Panc1 (cell line): ENCODE data around the gene FMNL3. TPM values are rescaled to one million over a fixed set of nuclear protein-coding genes. Genes with fewer than 3 reads are reported as not detected.

Experiments
- ATAC-seq: fragments of 200-7000 bp; cut with Tn5 transposase; 2 replicates; pipeline ENCODE4 v1.9.1; 2020; ENCODE audit warnings: mild to moderate bottlenecking, moderate library complexity
- BruUV-seq: library from RNA; stranded (reverse); fragments of 400-500 nt; replicated peaks from 2 replicates; lab custom pipeline; 2021; lab: Mats Ljungman, UMichigan
- CTCF ChIA-PET: fragments of 300-600 bp; sonication (Branson Sonifier 250); formaldehyde crosslinking; loops from one replicate; lab custom pipeline; 2022; ENCODE audit warnings: antibody characterized with exemption; lab: Charles Lee
- POLR2A ChIA-PET: fragments of 300-600 bp; sonication (Branson Sonifier 250); formaldehyde crosslinking; loops from one replicate; lab custom pipeline; 2022; ENCODE audit warnings: antibody characterized with exemption; lab: Charles Lee
- DNase-seq: peaks from one replicate; pipeline ENCODE4 v3.0.0-alpha.2; 2010; ENCODE audit warnings: low read depth, low spot score
- H3K27ac ChIP-seq: 2 replicates; pipeline ENCODE4 v1.5.1; 2011; ENCODE audit warnings: mild to moderate bottlenecking, low read length, inconsistent platforms
- H3K27me3 ChIP-seq: fragments of 200-500 bp; sonication (Bioruptor generic); 2 replicates; pipeline ENCODE4 v1.6.0; 2014; ENCODE audit warnings: low read length, inconsistent platforms; ENCODE audit not compliant: control insufficient read depth, insufficient read depth
- H3K36me3 ChIP-seq: fragments of 200-500 bp; sonication (Bioruptor generic); 2 replicates; pipeline ENCODE4 v1.5.1; 2014; ENCODE audit warnings: inconsistent platforms, mild to moderate bottlenecking, low read length, moderate library complexity; ENCODE audit not compliant: control insufficient read depth, insufficient read depth
- H3K4me1 ChIP-seq: 2 replicates; pipeline ENCODE4 v1.5.1; 2011; ENCODE audit warnings: inconsistent platforms, mild to moderate bottlenecking, low read length, moderate library complexity; ENCODE audit not compliant: control insufficient read depth, insufficient read depth
- H3K4me3 ChIP-seq, 2 experiments: 2 replicates each; pipeline ENCODE4 v1.5.1; 2011 to 2012; ENCODE audit warnings: low read depth in 2 of 2, low read length in 2 of 2, mild to moderate bottlenecking in 2 of 2, inconsistent platforms in 1 of 2, moderate library complexity in 1 of 2
- H3K9me3 ChIP-seq: fragments of 200-500 bp; sonication (Bioruptor generic); 2 replicates; pipeline ENCODE4 v1.5.1; 2014; ENCODE audit warnings: low read depth, mild to moderate bottlenecking, inconsistent platforms, low read length, moderate library complexity; ENCODE audit not compliant: control insufficient read depth, insufficient read depth
- POLR2AphosphoS5 ChIP-seq: IDR thresholded peaks from 2 replicates; pipeline ENCODE4 v1.6.1; 2012; ENCODE audit warnings: mild to moderate bottlenecking, low read depth, low read length, moderate library complexity
- SIN3A ChIP-seq: IDR thresholded peaks from 2 replicates; pipeline ENCODE4 v1.6.1; 2012; ENCODE audit warnings: low read depth, mild to moderate bottlenecking, low read length, moderate library complexity, borderline replicate concordance; ENCODE audit not compliant: insufficient read depth
- TCF7L2 ChIP-seq: IDR thresholded peaks from 2 replicates; pipeline ENCODE4 v1.6.1; 2011; ENCODE audit warnings: mild to moderate bottlenecking, low read depth, low read length, inconsistent platforms
- in situ Hi-C: cut with HindIII; loops from 2 replicates; pipeline ENCODE4 v1.10.0; 2016; ENCODE audit warnings: low sequenced_read_pairs, low pct_unique_long_range_greater_than_20kb
- intact Hi-C: fragments of 100-400 bp; cut with micrococcal nuclease; formaldehyde crosslinking; loops from one replicate; pipeline ENCODE4 v1.10.0; 2022; ENCODE audit not compliant: unreplicated experiment
- total RNA-seq: library from RNA; stranded (reverse); gene quantifications from one replicate; pipeline ENCODE4 v1.2.1, GENCODE V29; 2021; ENCODE audit not compliant: unreplicated experiment
- TF ChIP-seq, protein P1 (sequence below), 2 experiments: IDR thresholded peaks; 2 replicates each; pipeline ENCODE4 v1.6.1; 2011 to 2012; ENCODE audit warnings: low read depth in 2 of 2, control low read depth in 1 of 2, low read length in 1 of 2, mild to moderate bottlenecking in 1 of 2, moderate library complexity in 1 of 2; ENCODE audit not compliant: insufficient read depth in 1 of 2
- TF ChIP-seq, protein P2 (sequence below): fragments of 450-650 bp; IDR thresholded peaks from 2 replicates; pipeline ENCODE4 v1.5.1; 2017; ENCODE audit warnings: mild to moderate bottlenecking

FMNL3 gene
- total RNA-seq, 1 experiment from 2014 or later, result 25.7 TPM

DNA sequence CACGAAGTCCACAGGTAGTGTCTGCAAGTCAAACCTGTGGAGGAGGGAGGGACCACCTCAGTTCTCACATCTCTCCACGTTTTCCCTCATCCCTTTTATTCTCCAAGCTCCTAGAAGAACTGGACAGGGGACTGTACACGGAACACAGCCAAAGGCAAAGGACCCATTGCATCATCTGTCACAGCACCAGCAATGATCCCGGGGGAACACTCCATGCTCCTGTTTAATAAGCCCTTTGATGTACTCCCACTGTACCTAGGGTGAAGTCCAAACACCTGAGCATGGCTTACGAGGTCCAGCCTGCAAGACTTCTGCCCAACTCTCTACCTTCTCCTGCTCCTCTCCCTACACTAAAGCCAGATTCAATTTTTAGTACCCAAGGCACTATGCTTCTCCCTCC, 57.3 kb downstream of the FMNL3 start:
- no peaks in the 10 kb centered on the region for H3K9me3 ChIP-seq
- H3K36me3 ChIP-seq, result peaks cover 4% of the 10 kb centered on the region; the same call in 1 of the 2 replicates
- no peaks in the 10 kb centered on the region for H3K27me3 ChIP-seq
- H3K27ac ChIP-seq, result no peak overlapping the region
- no peak overlapping the region for H3K4me3 ChIP-seq
- in situ Hi-C loops (no loop called here), intact Hi-C loops (loop anchor here (10.0 kb wide), 1 partner anchor 95 kb away; the partner anchor contains the start of gene TMBIM6)
- peaks cover 3% of the 10 kb centered on the region; the same call in 1 of the 2 replicates for H3K4me1 ChIP-seq
- ATAC-seq (no peak), DNase-seq (no peak)
- BruUV-seq, result no TSS peak
- no peak for TF ChIP-seq TCF7L2
- TF ChIP-seq POLR2AphosphoS5, result no peak
- no peak for TF ChIP-seq SIN3A
- TF ChIP-seq, protein P1, sequence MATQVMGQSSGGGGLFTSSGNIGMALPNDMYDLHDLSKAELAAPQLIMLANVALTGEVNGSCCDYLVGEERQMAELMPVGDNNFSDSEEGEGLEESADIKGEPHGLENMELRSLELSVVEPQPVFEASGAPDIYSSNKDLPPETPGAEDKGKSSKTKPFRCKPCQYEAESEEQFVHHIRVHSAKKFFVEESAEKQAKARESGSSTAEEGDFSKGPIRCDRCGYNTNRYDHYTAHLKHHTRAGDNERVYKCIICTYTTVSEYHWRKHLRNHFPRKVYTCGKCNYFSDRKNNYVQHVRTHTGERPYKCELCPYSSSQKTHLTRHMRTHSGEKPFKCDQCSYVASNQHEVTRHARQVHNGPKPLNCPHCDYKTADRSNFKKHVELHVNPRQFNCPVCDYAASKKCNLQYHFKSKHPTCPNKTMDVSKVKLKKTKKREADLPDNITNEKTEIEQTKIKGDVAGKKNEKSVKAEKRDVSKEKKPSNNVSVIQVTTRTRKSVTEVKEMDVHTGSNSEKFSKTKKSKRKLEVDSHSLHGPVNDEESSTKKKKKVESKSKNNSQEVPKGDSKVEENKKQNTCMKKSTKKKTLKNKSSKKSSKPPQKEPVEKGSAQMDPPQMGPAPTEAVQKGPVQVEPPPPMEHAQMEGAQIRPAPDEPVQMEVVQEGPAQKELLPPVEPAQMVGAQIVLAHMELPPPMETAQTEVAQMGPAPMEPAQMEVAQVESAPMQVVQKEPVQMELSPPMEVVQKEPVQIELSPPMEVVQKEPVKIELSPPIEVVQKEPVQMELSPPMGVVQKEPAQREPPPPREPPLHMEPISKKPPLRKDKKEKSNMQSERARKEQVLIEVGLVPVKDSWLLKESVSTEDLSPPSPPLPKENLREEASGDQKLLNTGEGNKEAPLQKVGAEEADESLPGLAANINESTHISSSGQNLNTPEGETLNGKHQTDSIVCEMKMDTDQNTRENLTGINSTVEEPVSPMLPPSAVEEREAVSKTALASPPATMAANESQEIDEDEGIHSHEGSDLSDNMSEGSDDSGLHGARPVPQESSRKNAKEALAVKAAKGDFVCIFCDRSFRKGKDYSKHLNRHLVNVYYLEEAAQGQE (IDR thresholded peaks at IDR 0.05; ENCODE audit: insufficient read depth in 1 of 2, low read depth in 2 of 2, low read length in 1 of 2), result no peak
- TF ChIP-seq, protein P2, sequence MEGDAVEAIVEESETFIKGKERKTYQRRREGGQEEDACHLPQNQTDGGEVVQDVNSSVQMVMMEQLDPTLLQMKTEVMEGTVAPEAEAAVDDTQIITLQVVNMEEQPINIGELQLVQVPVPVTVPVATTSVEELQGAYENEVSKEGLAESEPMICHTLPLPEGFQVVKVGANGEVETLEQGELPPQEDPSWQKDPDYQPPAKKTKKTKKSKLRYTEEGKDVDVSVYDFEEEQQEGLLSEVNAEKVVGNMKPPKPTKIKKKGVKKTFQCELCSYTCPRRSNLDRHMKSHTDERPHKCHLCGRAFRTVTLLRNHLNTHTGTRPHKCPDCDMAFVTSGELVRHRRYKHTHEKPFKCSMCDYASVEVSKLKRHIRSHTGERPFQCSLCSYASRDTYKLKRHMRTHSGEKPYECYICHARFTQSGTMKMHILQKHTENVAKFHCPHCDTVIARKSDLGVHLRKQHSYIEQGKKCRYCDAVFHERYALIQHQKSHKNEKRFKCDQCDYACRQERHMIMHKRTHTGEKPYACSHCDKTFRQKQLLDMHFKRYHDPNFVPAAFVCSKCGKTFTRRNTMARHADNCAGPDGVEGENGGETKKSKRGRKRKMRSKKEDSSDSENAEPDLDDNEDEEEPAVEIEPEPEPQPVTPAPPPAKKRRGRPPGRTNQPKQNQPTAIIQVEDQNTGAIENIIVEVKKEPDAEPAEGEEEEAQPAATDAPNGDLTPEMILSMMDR, result no peak
- CTCF ChIA-PET, result no interaction called here
- POLR2A ChIA-PET, result no interaction called here

DNA sequence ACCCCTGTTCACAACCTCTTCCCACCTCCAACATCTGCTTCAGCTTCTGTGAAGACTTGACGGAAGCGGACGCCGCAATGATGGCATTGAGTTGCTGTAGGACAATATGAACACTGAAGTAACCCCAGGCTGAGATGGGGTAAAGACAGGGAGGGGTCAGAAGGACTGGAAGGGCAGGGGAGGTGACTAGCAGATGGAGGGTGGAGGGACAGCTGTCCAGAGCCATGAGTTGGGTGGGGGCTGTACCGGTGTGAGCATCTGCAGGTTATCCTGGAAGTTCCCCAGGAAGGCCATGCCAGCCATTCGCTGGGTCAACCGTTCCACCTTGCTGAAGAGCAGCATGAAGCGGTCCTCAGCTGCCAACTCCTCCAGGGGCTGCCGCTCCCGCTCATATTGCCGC, 57.8 kb downstream of the FMNL3 start:
- H3K4me1 ChIP-seq, result peaks cover 3% of the 10 kb centered on the region; the same call in 1 of the 2 replicates
- in situ Hi-C loops (no loop called here), intact Hi-C loops (loop anchor here (10.0 kb wide), 1 partner anchor 95 kb away; the partner anchor contains the start of gene TMBIM6)
- TF ChIP-seq POLR2AphosphoS5 (no peak), SIN3A (no peak), TCF7L2 (no peak)
- TF ChIP-seq, protein P2, result no peak
- TF ChIP-seq, protein P1 (IDR thresholded peaks at IDR 0.05; ENCODE audit: insufficient read depth in 1 of 2, low read depth in 2 of 2, low read length in 1 of 2), result no peak
- POLR2A ChIA-PET, result no interaction called here
- peaks cover 4% of the 10 kb centered on the region; the same call in 1 of the 2 replicates for H3K36me3 ChIP-seq
- H3K27me3 ChIP-seq, result no peaks in the 10 kb centered on the region
- H3K9me3 ChIP-seq, result no peaks in the 10 kb centered on the region
- no peak overlapping the region for H3K4me3 ChIP-seq
- CTCF ChIA-PET, result interaction anchor here (0.5 kb wide), 1 partner anchor 37 kb away, joined by 3 read pairs; no protein-coding TSS in a partner anchor
- DNase-seq, result no peak
- no TSS peak for BruUV-seq
- ATAC-seq, result no peak
- no peak overlapping the region for H3K27ac ChIP-seq
